UCSD-AML1 (cell line): ENCODE data around the gene SLC30A3.
"Not testable (repeated sequence)": the region's sequence is repeated elsewhere in the genome, so short reads cannot be mapped to it uniquely, and the experiment has no call there.

Source experiments
- DNase-seq: peaks from one replicate; lab custom pipeline; 2025; ENCODE audit not compliant: unreplicated experiment; lab: John Stamatoyannopoulos, UW

SLC30A3 gene

GRCh38 chr2:27262379-27263286 is at the start of gene SLC30A3:
SLC30A3 (minus strand) TSS chr2:27263047; CDS start chr2:27262906, 141 bp downstream.
- DNase-seq, result peak; percentile 43

- no peak for DNase-seq
Measured at GRCh38 chr2:27312152-27312551, 49.3 kb upstream of the SLC30A3 start.

- DNase-seq, result no peak
Measured at GRCh38 chr2:27309651-27310050, 46.8 kb upstream of the SLC30A3 start.

- no peak for DNase-seq
Measured at GRCh38 chr2:27308359-27308881, 45.6 kb upstream of the SLC30A3 start, which contains the start of gene UCN. UCN (minus strand) TSS chr2:27308445; CDS start chr2:27307895, 550 bp downstream.

- no peak for DNase-seq
Measured at GRCh38 chr2:27307545-27308358, 44.9 kb upstream of the SLC30A3 start.

GRCh38 chr2:27307287-27307544 is 44.4 kb upstream of the SLC30A3 start:
- no peak for DNase-seq

GRCh38 chr2:27306573-27307286 is 43.9 kb upstream of the SLC30A3 start:
- DNase-seq, result no peak

GRCh38 chr2:27306136-27306535 is 43.3 kb upstream of the SLC30A3 start:
- no peak for DNase-seq

GRCh38 chr2:27305516-27305915 is 42.7 kb upstream of the SLC30A3 start:
- no peak for DNase-seq

GRCh38 chr2:27304488-27305240 is 41.8 kb upstream of the SLC30A3 start:
- DNase-seq, result no peak

- no peak for DNase-seq
Measured at GRCh38 chr2:27303093-27304025, 40.5 kb upstream of the SLC30A3 start.

GRCh38 chr2:27300606-27301005 is 37.8 kb upstream of the SLC30A3 start:
- DNase-seq, result not testable (repeated sequence)

GRCh38 chr2:27298391-27299080 is 35.7 kb upstream of the SLC30A3 start:
- DNase-seq, result no peak

GRCh38 chr2:27297195-27297594 is 34.3 kb upstream of the SLC30A3 start:
- no peak for DNase-seq

GRCh38 chr2:27296481-27296880 is 33.6 kb upstream of the SLC30A3 start:
- DNase-seq, result no peak

GRCh38 chr2:27294928-27295327 is 32.1 kb upstream of the SLC30A3 start:
- DNase-seq, result no peak

GRCh38 chr2:27291865-27292264 is 29.0 kb upstream of the SLC30A3 start:
- DNase-seq, result no peak

- no peak for DNase-seq
Measured at GRCh38 chr2:27290549-27290948, 27.7 kb upstream of the SLC30A3 start.

GRCh38 chr2:27288610-27289009 is 25.8 kb upstream of the SLC30A3 start:
- no peak for DNase-seq
